ENCODE results near the gene NHSL2. TPM values are rescaled to one million over a fixed set of nuclear protein-coding genes. Genes with fewer than 3 reads are reported as not detected.
A peak's percentile ranks its signal among the peaks of the same experiment; 100 is the strongest.

The NHSL2 gene
- total RNA-seq, 1 experiment from 2014 or later, result 0.02 TPM

- DNase-seq, result no peak
- no peaks in the 10 kb centered on the region for H3K36me3 ChIP-seq
- no peak overlapping the region for H3K27ac ChIP-seq
Measured at GRCh38 chrX:72088761-72089160, 178.1 kb downstream of the NHSL2 start.

GRCh38 chrX:72089254-72089653 is 178.6 kb downstream of the NHSL2 start:
- DNase-seq, result no peak
- no peaks in the 10 kb centered on the region for H3K27me3 ChIP-seq
- no peaks in the 10 kb centered on the region for H3K36me3 ChIP-seq
- no peaks in the 10 kb centered on the region for H3K4me1 ChIP-seq
- H3K9me3 ChIP-seq (replicated peaks), result no peaks in the 10 kb centered on the region
- H3K4me3 ChIP-seq, result no peak overlapping the region
- H3K27ac ChIP-seq, result no peak overlapping the region

More at GRCh38 chrX:72088761-72089160, 178.1 kb downstream of the NHSL2 start:
- Histone ChIP-seq H3K4me1 (no peaks in the 10 kb centered on the region), H3K4me3 (no peak overlapping the region), H3K27me3 (no peaks in the 10 kb centered on the region), H3K9me3 (replicated peaks) (no peaks in the 10 kb centered on the region)

- Histone ChIP-seq H3K9me3 (replicated peaks) (no peaks in the 10 kb centered on the region), H3K27me3 (no peaks in the 10 kb centered on the region), H3K4me1 (no peaks in the 10 kb centered on the region), H3K4me3 (no peak overlapping the region), H3K27ac (no peak overlapping the region), H3K36me3 (no peaks in the 10 kb centered on the region)
- no peak for DNase-seq
Measured at GRCh38 chrX:72094894-72095293, 184.2 kb downstream of the NHSL2 start.

GRCh38 chrX:72095370-72095769 is 184.7 kb downstream of the NHSL2 start:
- Histone ChIP-seq H3K36me3 (no peaks in the 10 kb centered on the region), H3K27ac (no peak overlapping the region)

GRCh38 chrX:72097098-72097497 is 186.5 kb downstream of the NHSL2 start:
- Histone ChIP-seq H3K27me3 (no peaks in the 10 kb centered on the region), H3K27ac (no peak overlapping the region), H3K36me3 (no peaks in the 10 kb centered on the region), H3K9me3 (replicated peaks) (no peaks in the 10 kb centered on the region), H3K4me3 (no peak overlapping the region), H3K4me1 (no peaks in the 10 kb centered on the region)
- no peak for DNase-seq

More at GRCh38 chrX:72095370-72095769, 184.7 kb downstream of the NHSL2 start:
- Histone ChIP-seq H3K4me1 (no peaks in the 10 kb centered on the region), H3K27me3 (no peaks in the 10 kb centered on the region), H3K9me3 (replicated peaks) (no peaks in the 10 kb centered on the region), H3K4me3 (no peak overlapping the region)
- no peak for DNase-seq

GRCh38 chrX:72100051-72100755 is 189.6 kb downstream of the NHSL2 start:
- H3K4me1 ChIP-seq, result no peaks in the 10 kb centered on the region
- DNase-seq, result no peak
- H3K9me3 ChIP-seq (replicated peaks), result no peaks in the 10 kb centered on the region
- no peaks in the 10 kb centered on the region for H3K36me3 ChIP-seq
- no peaks in the 10 kb centered on the region for H3K27me3 ChIP-seq
- H3K4me3 ChIP-seq, result no peak overlapping the region
- no peak overlapping the region for H3K27ac ChIP-seq

- no peak for DNase-seq
- Histone ChIP-seq H3K4me3 (no peak overlapping the region), H3K4me1 (no peaks in the 10 kb centered on the region), H3K27ac (no peak overlapping the region), H3K9me3 (replicated peaks) (no peaks in the 10 kb centered on the region), H3K27me3 (no peaks in the 10 kb centered on the region), H3K36me3 (no peaks in the 10 kb centered on the region)
Measured at GRCh38 chrX:72100824-72101351, 190.2 kb downstream of the NHSL2 start.

GRCh38 chrX:72101597-72102037 is 191.0 kb downstream of the NHSL2 start:
- Histone ChIP-seq H3K27ac (no peak overlapping the region), H3K4me3 (no peak overlapping the region), H3K9me3 (replicated peaks) (no peaks in the 10 kb centered on the region), H3K27me3 (no peaks in the 10 kb centered on the region), H3K4me1 (no peaks in the 10 kb centered on the region), H3K36me3 (no peaks in the 10 kb centered on the region)
- no peak for DNase-seq

- no peaks in the 10 kb centered on the region for H3K9me3 ChIP-seq (replicated peaks)
- DNase-seq, result no peak
- no peaks in the 10 kb centered on the region for H3K4me1 ChIP-seq
- H3K36me3 ChIP-seq, result no peaks in the 10 kb centered on the region
- no peak overlapping the region for H3K27ac ChIP-seq
- no peaks in the 10 kb centered on the region for H3K27me3 ChIP-seq
- H3K4me3 ChIP-seq, result no peak overlapping the region
Measured at GRCh38 chrX:72102126-72102525, 191.5 kb downstream of the NHSL2 start.

GRCh38 chrX:72102760-72103159 is 192.1 kb downstream of the NHSL2 start:
- Histone ChIP-seq H3K36me3 (no peaks in the 10 kb centered on the region), H3K27me3 (no peaks in the 10 kb centered on the region), H3K4me1 (no peaks in the 10 kb centered on the region), H3K9me3 (replicated peaks) (no peaks in the 10 kb centered on the region), H3K27ac (no peak overlapping the region), H3K4me3 (no peak overlapping the region)
- no peak for DNase-seq

- Histone ChIP-seq H3K9me3 (replicated peaks) (no peaks in the 10 kb centered on the region), H3K27me3 (no peaks in the 10 kb centered on the region), H3K4me1 (no peaks in the 10 kb centered on the region), H3K4me3 (no peak overlapping the region), H3K27ac (no peak overlapping the region), H3K36me3 (no peaks in the 10 kb centered on the region)
- no peak for DNase-seq
Measured at GRCh38 chrX:72105436-72105835, 194.8 kb downstream of the NHSL2 start.

- H3K27ac ChIP-seq, result no peak overlapping the region
- DNase-seq, result peak in 1 of 2 experiments; percentile 24
Measured at GRCh38 chrX:72107320-72107719, 196.7 kb downstream of the NHSL2 start.

GRCh38 chrX:72107841-72108595 is 197.4 kb downstream of the NHSL2 start:
- H3K4me1 ChIP-seq, result no peaks in the 10 kb centered on the region
- DNase-seq, result no peak
- no peaks in the 10 kb centered on the region for H3K27me3 ChIP-seq
- no peaks in the 10 kb centered on the region for H3K36me3 ChIP-seq
- no peak overlapping the region for H3K4me3 ChIP-seq
- H3K27ac ChIP-seq, result no peak overlapping the region
- H3K9me3 ChIP-seq (replicated peaks), result no peaks in the 10 kb centered on the region

More at GRCh38 chrX:72107320-72107719, 196.7 kb downstream of the NHSL2 start:
- Histone ChIP-seq H3K4me3 (no peak overlapping the region), H3K27me3 (no peaks in the 10 kb centered on the region), H3K4me1 (no peaks in the 10 kb centered on the region), H3K36me3 (no peaks in the 10 kb centered on the region), H3K9me3 (replicated peaks) (no peaks in the 10 kb centered on the region)

- H3K27me3 ChIP-seq, result no peaks in the 10 kb centered on the region
- H3K4me3 ChIP-seq, result no peak overlapping the region
- H3K36me3 ChIP-seq, result no peaks in the 10 kb centered on the region
- peaks cover under 1% of the 10 kb centered on the region; the same call in 1 of the 2 replicates for H3K4me1 ChIP-seq
- H3K9me3 ChIP-seq (replicated peaks), result no peaks in the 10 kb centered on the region
- DNase-seq, result no peak
- H3K27ac ChIP-seq, result no peak overlapping the region
Measured at GRCh38 chrX:72108666-72109065, 198.0 kb downstream of the NHSL2 start.
